NCI-H146 (cell line): ENCODE data around the gene AQP5.

Source experiments
- DNase-seq: peaks from one replicate; lab custom pipeline; 2025; lab: John Stamatoyannopoulos, UW

The AQP5 gene

DNA sequence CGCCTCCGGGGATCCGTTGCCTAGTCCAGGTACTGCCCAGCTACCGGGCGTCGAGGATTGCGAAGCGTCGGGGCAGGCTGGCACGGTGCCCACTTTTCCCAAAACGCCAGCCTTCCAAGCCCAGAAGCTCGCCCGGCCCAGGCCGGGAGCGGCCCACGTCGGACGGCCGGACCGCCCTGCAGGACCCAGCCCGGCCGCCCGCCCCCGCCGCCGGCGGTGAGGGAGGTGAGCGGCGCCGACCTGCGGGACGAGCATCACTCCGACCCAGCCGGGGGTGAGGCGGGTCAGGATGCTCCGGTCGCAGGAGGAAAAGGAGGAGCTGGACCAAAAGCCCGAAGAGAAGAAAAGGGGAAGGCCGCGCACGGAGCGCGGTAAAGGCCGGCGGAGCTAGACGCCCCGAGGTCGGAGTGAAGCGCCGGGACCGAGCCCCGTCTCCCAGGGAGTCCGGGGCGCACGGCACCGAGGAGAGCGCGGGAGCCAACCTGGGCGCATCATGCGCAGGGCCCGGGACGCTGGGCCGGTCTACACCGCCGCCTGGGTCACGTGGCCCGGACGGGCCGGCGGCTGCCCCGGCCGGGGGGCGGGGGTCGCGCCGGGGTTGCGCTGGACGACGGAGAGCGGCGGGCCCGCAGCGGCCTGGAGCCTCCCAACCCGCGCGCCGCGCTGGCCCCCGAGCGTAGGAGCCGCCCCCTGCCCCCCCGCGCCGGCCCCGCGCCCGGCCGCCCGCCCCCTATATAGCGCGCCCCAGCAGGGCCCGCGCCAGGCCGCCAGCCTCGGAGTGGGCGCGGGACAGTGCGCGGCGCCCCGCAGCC is at the start of gene AQP5:
Gene AQP5 (plus strand): TSS at position 762 of the 812 bp plus-strand sequence. CDS start 146 bp downstream, outside the sequence.
- DNase-seq = peak; percentile 32

DNA sequence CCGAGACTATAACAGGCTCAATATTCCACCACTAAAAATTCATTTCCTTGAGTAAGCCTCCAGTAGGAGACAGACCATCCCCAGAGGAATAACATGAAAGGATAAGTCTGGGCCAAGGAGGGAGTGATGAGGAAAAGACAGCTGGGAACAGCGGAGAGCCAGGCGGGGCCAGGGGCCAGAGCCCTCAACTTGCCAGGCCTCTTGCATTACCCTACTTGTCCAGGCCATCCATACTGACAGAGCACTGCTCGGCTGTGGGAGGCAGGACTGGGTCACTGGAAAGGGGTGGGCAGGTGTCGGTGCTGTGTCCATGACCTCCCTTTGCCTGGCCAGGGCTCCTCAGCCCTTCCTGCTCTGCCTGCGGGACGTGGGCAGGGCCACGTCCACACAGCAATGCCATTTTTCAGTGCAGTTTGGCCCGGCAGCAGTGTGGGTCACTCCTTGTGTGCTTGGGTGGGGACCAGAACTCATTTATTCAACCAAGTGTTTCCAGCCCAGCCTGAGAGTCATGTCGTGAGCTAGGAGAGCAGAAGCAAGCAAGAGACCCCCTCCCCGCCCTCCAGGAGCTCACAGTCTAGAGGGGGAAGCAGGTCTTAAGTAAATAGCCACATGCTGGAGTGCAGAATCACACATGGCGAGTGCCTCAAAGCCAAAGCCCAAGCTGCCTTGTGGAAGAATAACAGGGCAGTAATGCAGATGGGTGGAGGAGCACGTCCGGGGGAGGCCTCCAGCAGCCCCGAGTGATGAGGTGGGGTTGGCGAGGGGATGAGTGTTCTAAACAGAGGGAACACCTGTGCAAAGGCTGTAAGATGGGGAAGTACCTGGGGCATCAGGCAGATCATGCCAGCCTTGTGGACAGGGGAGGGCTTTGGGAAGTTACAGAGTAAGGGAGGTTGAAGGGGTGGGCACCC is 49.1 kb upstream of the AQP5 start:
- no peak for DNase-seq

DNA sequence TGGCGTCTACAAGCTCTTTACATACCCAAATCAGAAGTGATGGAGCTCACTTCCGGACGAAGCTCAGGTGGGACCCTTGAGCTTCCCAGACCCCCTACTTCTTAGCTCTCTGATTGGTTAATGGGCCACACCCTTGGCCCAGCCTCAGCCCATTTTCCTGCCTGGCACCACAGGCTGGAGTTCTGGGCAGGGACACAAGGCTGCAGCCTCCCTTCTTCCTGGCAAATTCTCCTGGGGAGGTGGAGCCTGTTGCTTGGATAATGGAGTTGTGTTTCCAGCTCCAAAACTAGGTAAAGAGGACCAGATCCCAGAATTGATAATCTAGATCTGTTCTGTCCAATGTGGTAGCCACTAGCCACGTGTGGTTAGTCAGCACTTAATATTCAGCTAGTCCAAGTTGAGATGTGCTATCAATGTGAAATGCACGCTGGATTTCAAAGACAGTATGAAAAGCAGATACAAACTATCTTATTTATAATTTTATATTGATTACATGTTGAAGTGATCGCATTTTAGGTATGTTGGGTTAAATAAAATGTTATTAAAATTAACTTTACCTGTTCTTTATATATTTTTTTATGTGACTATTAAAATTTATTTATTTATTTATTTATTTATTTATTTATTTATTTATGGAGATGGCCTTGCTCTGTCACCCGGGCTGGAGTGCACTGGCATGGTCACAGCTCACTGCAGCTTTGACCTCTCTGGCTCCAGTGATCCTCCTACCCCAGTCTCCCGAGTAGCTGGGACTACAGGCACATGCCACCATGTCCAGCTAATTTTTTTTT is 45.3 kb upstream of the AQP5 start:
- DNase-seq = no peak

GRCh38 chr12:49917166-49917787 is 44.4 kb upstream of the AQP5 start:
- DNase-seq = no peak

DNA sequence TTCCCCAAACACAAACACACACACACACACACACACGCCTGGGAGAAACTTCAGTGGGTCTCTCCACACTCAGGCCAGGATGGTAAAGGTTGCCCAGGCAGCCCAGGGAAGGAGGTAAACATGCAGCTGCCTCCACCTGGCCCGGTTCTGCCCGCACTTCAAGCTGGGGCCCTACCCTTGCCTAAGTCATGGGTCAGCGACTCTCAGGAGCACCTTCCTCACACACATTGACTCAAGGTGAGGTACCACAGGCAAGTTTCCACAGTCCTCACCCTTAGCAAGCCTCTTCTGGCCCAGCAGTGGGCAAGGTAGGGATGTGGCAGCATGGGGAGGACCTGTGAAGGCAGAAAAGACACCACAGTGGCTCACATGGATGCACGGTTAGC is 43.9 kb upstream of the AQP5 start:
- DNase-seq = no peak

DNA sequence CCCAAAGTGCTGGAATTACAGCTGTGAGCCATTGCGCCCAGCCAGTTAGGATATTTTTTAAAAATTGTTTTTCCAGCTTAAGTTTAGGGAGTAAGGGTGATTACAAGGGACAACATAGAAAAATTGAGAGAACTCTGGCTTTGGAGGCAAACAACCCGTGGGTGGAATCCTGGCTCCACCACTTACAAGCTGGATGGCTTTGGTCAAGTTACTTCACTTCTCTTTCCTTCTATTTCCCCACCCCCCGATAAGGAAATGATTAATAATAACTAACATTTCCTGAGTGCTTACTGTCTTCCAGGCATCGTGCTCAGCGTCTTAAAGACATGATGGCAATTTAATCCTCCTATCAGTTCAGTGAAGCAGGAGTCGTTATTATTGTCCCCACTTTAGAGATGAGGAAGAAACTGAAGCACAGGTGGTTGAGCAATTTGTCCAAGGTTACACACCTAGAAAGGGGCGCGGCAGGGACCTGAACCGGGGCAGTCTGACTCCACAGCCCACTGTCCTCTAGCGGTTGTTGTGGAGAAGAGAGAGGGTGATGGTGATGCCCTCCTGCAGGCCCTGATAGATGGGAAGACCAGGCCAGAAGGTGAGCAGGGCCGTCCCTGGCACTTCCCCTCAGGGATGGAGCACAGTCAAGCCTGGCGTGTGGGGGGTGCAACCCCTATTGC is 41.3 kb upstream of the AQP5 start:
- no peak for DNase-seq

GRCh38 chr12:49920915-49921286 is 40.8 kb upstream of the AQP5 start:
- no peak for DNase-seq

GRCh38 chr12:49921299-49921698 is 40.4 kb upstream of the AQP5 start:
- DNase-seq = no peak

- DNase-seq = no peak
Measured at GRCh38 chr12:49921936-49922335, 39.7 kb upstream of the AQP5 start.

DNA sequence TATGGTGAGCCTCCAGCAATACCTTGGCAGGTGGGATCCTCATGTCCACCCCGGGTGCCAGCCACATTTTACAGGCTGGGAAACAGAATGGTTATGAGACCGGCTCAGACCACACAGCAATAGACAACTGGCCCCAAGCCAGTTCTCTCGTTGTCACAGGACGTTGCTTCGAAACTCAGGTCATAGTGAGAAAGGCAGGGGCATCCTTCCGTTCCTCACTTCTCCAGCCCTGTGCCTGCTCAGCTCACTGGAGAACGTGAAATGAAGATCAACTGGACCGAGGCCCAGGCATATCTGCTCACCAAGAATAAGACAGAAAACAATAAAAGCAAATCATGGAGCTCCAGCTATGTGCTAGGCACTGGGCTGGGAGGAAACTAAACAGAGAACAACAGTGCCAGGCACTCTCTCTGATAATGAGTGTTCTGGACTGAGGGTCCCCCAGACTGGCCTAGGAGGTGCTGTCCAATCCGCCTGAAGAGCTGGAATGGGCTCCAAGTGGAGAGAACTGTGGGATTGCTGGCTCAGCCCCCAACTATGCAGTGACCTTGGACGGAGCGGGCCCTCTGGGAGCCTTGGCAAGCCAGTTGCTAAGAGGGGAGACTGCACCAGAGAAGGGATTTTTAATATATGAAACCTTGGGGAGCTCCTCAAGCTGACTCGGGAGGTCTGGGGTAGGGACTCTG is 39.2 kb upstream of the AQP5 start:
- DNase-seq = no peak

DNA sequence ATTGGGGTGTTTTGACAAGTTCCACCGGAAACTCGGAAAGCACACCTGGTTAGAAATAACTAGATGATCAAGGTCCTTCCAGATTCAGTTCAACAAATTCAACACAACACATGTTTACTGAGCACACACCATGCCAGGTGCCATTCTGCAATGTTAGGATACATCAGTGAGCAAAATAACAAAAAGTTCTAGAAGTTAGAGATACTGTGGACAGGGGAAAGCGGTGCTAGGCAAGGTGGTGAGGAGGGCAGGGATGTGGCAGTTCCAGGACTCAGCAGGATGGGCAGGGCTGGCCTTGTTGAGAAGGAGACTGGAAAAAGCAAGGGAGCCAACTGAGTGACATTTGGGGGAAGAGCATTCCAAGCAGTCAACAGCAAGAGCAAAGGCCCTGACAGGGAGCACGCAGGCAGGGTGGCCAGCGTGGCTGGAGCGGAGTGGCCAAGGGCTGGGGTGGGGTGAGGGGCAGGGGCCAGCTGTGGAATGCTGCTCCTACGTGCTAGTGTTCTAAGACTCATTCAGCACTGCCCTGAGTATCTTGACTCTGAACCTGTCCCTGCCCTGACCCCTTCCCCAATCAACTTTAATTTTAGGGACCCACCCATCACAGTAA is 38.5 kb upstream of the AQP5 start:
- no peak for DNase-seq

- no peak for DNase-seq
Measured at GRCh38 chr12:49923880-49924556, 37.7 kb upstream of the AQP5 start.

- no peak for DNase-seq
Measured at GRCh38 chr12:49924628-49925246, 36.9 kb upstream of the AQP5 start.

- no peak for DNase-seq
Measured at GRCh38 chr12:49925433-49926204, 36.1 kb upstream of the AQP5 start.

DNA sequence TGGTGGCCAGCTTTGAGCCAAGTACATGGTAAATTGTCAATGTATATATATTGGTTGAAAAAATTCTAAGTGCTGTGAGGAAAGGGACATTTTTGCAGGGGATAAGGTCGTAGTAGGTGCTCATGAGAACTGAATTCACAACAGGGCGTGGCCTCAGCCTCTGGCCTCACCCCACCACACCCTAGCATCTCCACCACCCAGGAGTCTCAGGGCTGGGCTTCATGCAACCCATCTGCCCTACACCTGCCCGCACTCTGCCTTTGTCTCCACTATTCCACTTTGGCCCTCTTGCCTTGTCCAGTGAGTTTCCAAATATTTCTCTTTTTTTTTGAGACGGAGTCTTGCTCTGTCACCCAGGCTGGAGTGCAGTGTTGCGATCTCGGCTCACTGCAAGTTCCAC is 33.2 kb upstream of the AQP5 start:
- no peak for DNase-seq

- DNase-seq = no peak
Measured at GRCh38 chr12:49929581-49929980, 32.1 kb upstream of the AQP5 start.

GRCh38 chr12:49930515-49931288 is 31.0 kb upstream of the AQP5 start:
- no peak for DNase-seq

DNA sequence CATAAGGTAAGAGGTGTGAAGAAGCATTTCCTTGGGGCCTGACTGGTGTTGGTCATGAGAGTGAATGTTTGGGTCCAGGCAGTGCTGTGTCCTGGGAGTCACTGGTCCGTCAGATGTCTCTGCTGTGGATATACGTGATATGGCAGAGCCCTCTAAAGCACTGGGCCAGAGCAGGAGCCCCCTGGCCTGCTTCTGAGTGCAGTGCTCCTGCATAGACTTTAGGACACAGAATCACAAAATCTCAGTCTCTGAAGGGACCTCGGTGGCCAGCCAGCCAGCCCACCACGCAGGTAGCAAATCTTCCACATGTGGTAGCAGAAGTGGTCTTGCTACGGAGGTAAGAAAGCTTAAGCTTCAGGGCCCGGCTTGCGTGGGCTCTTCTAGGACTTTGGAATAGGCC is 29.6 kb upstream of the AQP5 start:
- DNase-seq = no peak
